Retinal pigment epithelial cell (primary cell): ENCODE results near the gene ALOX5.

Experiments used
- DNase-seq: peaks from one replicate; pipeline ENCODE4 v3.0.0-alpha.2; 2010; ENCODE audit warnings: low read depth
- H3K4me3 ChIP-seq: 2 replicates; pipeline ENCODE4 v1.5.1; 2011; ENCODE audit warnings: mild to moderate bottlenecking, low read length, control low read depth, moderate library complexity
- CTCF ChIP-seq: conservative IDR thresholded peaks from 2 replicates; pipeline ENCODE4 v1.5.1; 2011; ENCODE audit warnings: low read depth, low read length, control low read depth, inconsistent platforms

The ALOX5 gene

DNA sequence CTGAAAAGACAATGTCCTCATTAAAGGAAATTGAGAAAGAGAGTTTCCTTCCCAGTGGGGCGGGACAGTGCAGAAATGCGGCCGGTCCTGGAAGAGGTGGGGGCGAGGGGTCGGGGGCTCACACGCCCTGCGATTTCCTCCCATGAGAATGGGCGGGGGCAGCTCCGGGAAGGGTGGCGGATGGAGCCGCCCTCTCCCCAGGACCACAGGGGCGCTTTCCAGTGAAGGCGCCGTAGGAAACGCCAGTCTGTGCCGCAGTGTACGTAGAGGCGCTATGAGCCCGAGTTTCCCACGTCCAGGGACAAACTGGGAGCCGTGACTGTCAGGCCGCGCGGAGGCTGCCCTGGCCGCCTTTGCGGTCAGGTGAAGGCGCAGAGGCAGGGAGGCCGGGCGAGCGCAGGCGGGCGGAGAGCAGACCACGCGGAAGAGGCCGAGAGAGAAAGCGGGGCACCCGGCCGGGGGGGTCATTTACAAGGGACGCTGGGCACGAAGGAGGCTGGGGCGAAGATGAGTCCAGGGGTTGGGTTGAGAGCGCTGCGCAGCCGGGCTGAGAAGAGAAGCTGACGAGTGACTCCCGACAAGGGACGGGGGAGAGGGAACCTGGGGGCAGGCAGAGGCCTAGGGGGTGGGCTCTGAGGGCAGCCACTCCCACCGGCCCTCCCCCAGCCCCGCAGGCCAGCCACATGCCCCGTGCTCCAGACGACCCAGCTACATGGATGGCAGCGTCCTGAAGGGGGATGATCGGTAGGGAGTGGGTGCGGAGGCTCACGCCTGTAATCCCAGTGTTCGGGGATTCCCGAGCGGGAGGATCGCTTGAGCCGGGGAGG is 45.0 kb downstream of the ALOX5 start:
- peak overlapping the region; percentile 54 for H3K4me3 ChIP-seq
- no peak for DNase-seq
- TF ChIP-seq CTCF = no peak

- peak overlapping the region; percentile 54 for H3K4me3 ChIP-seq
- DNase-seq = no peak
- TF ChIP-seq CTCF = no peak
These were observed 45.6 kb downstream of the ALOX5 start for GRCh38 chr10:45419676-45420025.

GRCh38 chr10:45420453-45421192 is 46.6 kb downstream of the ALOX5 start:
- no peak for TF ChIP-seq CTCF
- DNase-seq = peak; percentile 75
- no peak overlapping the region for H3K4me3 ChIP-seq

DNA sequence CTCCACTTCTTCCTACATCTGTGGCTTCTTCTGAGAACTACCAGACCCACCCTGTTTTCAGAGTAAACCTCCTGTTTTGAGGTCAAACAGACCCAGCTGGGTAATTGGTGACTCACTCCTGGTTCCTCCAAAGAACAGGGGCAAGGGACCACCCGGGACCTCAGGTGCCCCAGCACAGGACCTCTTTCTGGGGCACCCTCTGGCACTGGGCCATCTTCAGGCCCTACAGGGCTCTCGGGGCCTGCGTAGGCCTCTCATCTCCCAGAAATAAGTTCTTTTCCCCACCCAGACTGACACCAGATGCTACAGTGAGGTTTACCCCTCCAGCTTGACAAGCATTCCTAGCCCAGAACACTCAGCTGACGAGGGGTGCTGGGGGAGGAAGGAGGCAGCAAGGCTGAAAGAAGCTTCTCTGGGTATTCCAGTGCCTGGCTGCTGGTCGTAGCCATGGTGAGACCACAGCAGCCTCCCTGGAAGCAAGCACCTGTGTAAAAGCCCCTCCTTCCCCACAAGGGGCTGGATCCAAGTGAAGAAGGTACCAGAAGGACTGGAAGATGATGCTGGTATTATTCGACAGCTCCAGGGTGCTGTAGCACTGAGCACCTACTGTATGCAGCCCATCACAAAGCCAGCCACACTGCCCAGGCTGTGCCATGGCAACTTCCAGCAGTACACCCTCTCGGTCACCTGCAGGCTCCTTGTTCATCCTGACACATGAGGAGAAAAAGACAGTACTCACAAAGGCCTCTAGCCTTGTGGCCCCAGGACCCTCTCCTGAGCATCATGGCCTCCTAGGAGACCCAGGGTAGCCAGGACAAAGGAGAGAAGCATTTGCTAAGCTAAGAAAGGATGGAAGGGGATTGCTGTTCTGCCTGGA is 47.4 kb downstream of the ALOX5 start:
- no peak for TF ChIP-seq CTCF
- DNase-seq = no peak
- no peak overlapping the region for H3K4me3 ChIP-seq

- no peak for TF ChIP-seq CTCF
- DNase-seq = no peak
- no peak overlapping the region for H3K4me3 ChIP-seq
These were observed 48.3 kb downstream of the ALOX5 start for GRCh38 chr10:45422207-45422865.

DNA sequence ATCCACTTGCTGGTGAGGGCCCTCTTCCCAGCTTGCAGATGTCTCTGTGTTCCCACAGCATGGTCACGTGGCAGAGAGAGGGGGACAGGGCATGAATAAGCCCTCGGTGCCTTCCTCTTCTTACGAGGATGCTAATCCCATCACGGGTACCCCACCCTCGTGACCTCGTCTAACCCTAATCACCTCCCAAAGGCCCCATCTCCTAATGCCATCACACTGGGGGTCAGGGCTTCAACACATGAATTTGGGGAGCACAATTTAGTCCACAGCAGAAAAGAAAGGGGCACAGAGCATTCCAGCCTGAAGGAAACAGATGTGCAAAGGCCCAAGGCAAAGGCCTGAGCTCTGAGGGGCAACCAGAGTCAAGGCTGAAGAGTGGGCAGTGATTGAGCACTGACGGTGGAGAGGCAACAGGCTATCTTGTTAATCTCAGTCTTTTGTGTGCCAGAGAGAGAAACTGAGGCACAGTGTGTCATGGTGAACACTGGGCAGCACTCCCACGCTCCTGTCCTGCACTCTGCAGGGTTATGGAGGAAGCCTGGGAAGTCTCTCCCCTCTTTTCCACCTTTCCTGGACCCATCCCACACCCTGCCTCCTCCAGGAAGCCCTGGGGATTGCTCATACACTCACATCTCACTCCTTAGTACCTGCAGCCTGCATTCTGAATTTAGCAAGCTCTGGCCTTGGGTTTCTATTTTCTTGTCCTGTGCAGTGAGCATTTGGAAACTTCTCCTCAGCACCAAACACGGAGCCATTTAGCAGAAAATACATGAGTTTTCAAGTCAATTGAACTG is 49.0 kb downstream of the ALOX5 start:
- no peak for DNase-seq
- no peak for TF ChIP-seq CTCF

More for the DNA sequence above, 49.0 kb downstream of the ALOX5 start:
- H3K4me3 ChIP-seq = no peak overlapping the region
